ENCODE measurements around the gene RAB3A. TPM values are rescaled to one million over a fixed set of nuclear protein-coding genes. Genes with fewer than 3 reads are reported as not detected.

RAB3A gene
- total RNA-seq, 1 experiment from 2014 or later: 10.6 TPM

- Histone ChIP-seq H3K27ac (ENCODE audit: low read depth, low read length) (peak overlapping the region; percentile 85), H3K27me3 (ENCODE audit: insufficient read depth, low read length) (no peaks in the 10 kb centered on the region), H4K20me1 (ENCODE audit: insufficient read depth) (no peaks in the 10 kb centered on the region), H3K36me3 (ENCODE audit: control insufficient read depth in 1 of 2, insufficient read depth in 2 of 2, low read length in 2 of 2) (peaks cover 0 to 11% of the 10 kb centered on the region in 2 experiments; a peak in 2 of 4 replicates), H3K79me2 (ENCODE audit: insufficient read depth, low read length) (peaks cover 35% of the 10 kb centered on the region), H3K4me2 (ENCODE audit: low read length) (peak overlapping the region; percentile 99), H3K4me1 (ENCODE audit: control insufficient read depth in 1 of 2, insufficient read depth in 2 of 2, low read length in 2 of 2) (peaks cover 32 to 44% of the 10 kb centered on the region in 2 experiments), H3K4me3 (replicated peaks in 1 of 2; ENCODE audit: low read depth in 1 of 2, low read length in 2 of 2) (peak overlapping the region; percentile 49 to 83), H3K9me2 (ENCODE audit: insufficient read depth) (no peaks in the 10 kb centered on the region), H2AFZ (ENCODE audit: low read depth, low read length, poor library complexity, severe bottlenecking) (no peak overlapping the region), H3K9ac (ENCODE audit: low read length) (peak overlapping the region; percentile 98), H3K9me3 (ENCODE audit: control insufficient read depth in 1 of 2, insufficient read depth in 1 of 2, low read depth in 1 of 2, low read length in 2 of 2) (no peaks in the 10 kb centered on the region)
- RAD21 ChIA-PET (ENCODE audit: low non-redundant PET in 1 of 2, low total read pairs in 2 of 2, uncharacterized antibody in 2 of 2, unreplicated experiment in 2 of 2): no interaction called here
- DNase-seq (ENCODE audit: low read depth, low spot score): peak; percentile 96
- intact Hi-C loops (cut with micrococcal nuclease): loop anchor here (1.0 to 10.0 kb wide), 2 partner anchors 35 to 148 kb away; partner anchors contain the start of gene ARRDC2
- CTCF ChIA-PET: interaction anchor here (0.7 to 1.5 kb wide), 7 partner anchors 16 to 261 kb away, joined by 3 to 11 read pairs (median 3); partner anchors contain the start of gene MPV17L2
- POLR2A ChIA-PET: interaction anchor here (0.7 to 1.6 kb wide), 2 partner anchors 39 to 129 kb away, joined by 3 to 4 read pairs; partner anchors contain the start of gene JUND
- peak; percentile 65 for ATAC-seq
- TF ChIP-seq CTCF (IDR thresholded peaks at IDR 0.05 in 2 of 3, conservative IDR thresholded peaks at IDR 0.05 in 1 of 3; ENCODE audit: borderline replicate concordance in 1 of 3, insufficient read depth in 1 of 3, low read depth in 2 of 3, low read length in 2 of 3) (peak in 2 of 3 experiments; percentile 57 to 61; a peak in 5 of 6 replicates), POLR2AphosphoS5 (IDR thresholded peaks at IDR 0.05; ENCODE audit: low read depth, low read length) (no peak; the same call in 1 of the 2 replicates)
- TF ChIP-seq, protein P1, sequence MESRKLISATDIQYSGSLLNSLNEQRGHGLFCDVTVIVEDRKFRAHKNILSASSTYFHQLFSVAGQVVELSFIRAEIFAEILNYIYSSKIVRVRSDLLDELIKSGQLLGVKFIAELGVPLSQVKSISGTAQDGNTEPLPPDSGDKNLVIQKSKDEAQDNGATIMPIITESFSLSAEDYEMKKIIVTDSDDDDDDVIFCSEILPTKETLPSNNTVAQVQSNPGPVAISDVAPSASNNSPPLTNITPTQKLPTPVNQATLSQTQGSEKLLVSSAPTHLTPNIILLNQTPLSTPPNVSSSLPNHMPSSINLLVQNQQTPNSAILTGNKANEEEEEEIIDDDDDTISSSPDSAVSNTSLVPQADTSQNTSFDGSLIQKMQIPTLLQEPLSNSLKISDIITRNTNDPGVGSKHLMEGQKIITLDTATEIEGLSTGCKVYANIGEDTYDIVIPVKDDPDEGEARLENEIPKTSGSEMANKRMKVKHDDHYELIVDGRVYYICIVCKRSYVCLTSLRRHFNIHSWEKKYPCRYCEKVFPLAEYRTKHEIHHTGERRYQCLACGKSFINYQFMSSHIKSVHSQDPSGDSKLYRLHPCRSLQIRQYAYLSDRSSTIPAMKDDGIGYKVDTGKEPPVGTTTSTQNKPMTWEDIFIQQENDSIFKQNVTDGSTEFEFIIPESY (IDR thresholded peaks at IDR 0.05; ENCODE audit: extremely low read depth, insufficient replicate concordance, low read length): peak; percentile 30
- BruUV-seq (replicated peaks): TSS peak; percentile 91
Observed at GRCh38 chr19:18152442-18152816, 51.4 kb downstream of the RAB3A start.
